Upper lobe of right lung (tissue), 1 donor: ENCODE measurements around the gene GRHPR. TPM values are rescaled to one million over a fixed set of nuclear protein-coding genes. Genes with fewer than 3 reads are reported as not detected.

Source experiments
- ATAC-seq: fragments of 200-7000 bp; cut with Tn5 transposase; one replicate; pipeline ENCODE4 v1.9.1; 2020; ENCODE audit warnings: mild to moderate bottlenecking, moderate library complexity
- DNase-seq: peaks from one replicate; pipeline ENCODE4 v3.0.0-alpha.2; 2020
- H3K27ac ChIP-seq: fragments of 200-600 bp; one replicate; pipeline ENCODE4 v1.8.0; 2022
- H3K27me3 ChIP-seq: fragments of 200-600 bp; one replicate; pipeline ENCODE4 v1.8.0; 2022; ENCODE audit warnings: mild to moderate bottlenecking
- H3K36me3 ChIP-seq: fragments of 200-600 bp; one replicate; pipeline ENCODE4 v1.8.0; 2022
- H3K4me1 ChIP-seq: fragments of 200-600 bp; one replicate; pipeline ENCODE4 v1.8.0; 2022
- H3K4me3 ChIP-seq: fragments of 200-600 bp; one replicate; pipeline ENCODE4 v1.8.0; 2022; ENCODE audit warnings: mild to moderate bottlenecking
- H3K9me3 ChIP-seq: fragments of 200-600 bp; one replicate; pipeline ENCODE4 v1.8.0; 2022
- intact Hi-C: fragments of 100-400 bp; cut with DNase I; formaldehyde crosslinking; loops from one replicate; pipeline ENCODE4 v1.11.0; 2022
- total RNA-seq: library from RNA; stranded (reverse); fragmentation: NEBNext Ultra II Directional; extraction: Animal tissue kit (Norgen Biotek cat#: 25700); gene quantifications from one replicate; pipeline ENCODE4 v1.2.1, GENCODE V29; 2021
- TF ChIP-seq, protein P1 (sequence below): fragments of 200-600 bp; IDR thresholded peaks from one replicate; pipeline ENCODE4 v1.8.0; 2022; ENCODE audit warnings: antibody characterized with exemption
- donor health status: DM: no; HTN: yes; CAD: no; lungs with severe emphysema.

GRHPR gene
- total RNA-seq, 1 donor from 2014 or later, result 65.0 TPM

DNA sequence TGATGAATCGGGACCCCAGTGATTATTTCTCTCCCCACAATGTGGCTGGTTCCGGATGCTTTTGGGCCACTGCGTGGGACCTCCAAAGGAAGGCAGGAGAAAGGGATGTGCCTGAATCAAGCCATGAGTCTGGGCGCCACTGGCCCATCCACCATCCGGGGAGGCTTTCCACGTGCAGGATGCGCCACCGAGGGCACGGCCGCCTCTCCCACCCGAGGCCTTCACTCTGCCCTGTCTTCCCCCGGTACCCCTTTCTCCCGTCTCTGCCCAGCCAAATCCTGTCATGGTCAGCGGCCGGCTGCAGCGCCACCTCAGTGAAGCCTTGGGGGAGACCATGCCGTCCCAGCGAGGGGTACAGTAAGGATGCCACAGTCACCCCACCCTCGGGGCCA is 43.9 kb upstream of the GRHPR start:
- H3K4me1 ChIP-seq, result no peaks in the 10 kb centered on the region
- no peaks in the 10 kb centered on the region for H3K36me3 ChIP-seq
- no peak overlapping the region for H3K4me3 ChIP-seq
- H3K9me3 ChIP-seq, result no peaks in the 10 kb centered on the region
- ATAC-seq (no peak), DNase-seq (no peak)
- intact Hi-C loops, result no loop called here
- H3K27me3 ChIP-seq, result no peaks in the 10 kb centered on the region
- no peak overlapping the region for H3K27ac ChIP-seq
- TF ChIP-seq, protein P1, sequence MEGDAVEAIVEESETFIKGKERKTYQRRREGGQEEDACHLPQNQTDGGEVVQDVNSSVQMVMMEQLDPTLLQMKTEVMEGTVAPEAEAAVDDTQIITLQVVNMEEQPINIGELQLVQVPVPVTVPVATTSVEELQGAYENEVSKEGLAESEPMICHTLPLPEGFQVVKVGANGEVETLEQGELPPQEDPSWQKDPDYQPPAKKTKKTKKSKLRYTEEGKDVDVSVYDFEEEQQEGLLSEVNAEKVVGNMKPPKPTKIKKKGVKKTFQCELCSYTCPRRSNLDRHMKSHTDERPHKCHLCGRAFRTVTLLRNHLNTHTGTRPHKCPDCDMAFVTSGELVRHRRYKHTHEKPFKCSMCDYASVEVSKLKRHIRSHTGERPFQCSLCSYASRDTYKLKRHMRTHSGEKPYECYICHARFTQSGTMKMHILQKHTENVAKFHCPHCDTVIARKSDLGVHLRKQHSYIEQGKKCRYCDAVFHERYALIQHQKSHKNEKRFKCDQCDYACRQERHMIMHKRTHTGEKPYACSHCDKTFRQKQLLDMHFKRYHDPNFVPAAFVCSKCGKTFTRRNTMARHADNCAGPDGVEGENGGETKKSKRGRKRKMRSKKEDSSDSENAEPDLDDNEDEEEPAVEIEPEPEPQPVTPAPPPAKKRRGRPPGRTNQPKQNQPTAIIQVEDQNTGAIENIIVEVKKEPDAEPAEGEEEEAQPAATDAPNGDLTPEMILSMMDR, result no peak

DNA sequence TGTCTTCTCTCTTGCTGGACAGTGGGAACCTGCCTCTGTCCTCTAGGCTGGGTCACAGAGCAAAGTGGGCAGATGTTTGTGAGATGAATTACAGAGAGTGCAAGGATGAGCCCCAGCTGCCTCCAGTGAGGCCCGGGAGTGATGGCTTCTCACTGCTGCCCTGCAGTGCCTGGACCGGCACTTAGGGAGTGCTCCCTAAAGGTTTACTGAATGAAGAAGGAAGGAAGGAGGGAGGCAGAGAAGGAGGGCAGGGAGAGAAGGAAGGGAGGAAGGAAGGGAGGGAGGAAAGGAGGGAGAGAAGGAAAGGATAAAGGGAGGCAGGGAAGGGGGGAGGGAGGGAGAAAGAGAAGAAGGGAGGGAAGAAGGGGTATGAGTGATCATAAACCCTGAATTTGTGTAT is 42.7 kb upstream of the GRHPR start:
- H3K9me3 ChIP-seq, result no peaks in the 10 kb centered on the region
- intact Hi-C loops, result no loop called here
- ATAC-seq, result no peak

DNA sequence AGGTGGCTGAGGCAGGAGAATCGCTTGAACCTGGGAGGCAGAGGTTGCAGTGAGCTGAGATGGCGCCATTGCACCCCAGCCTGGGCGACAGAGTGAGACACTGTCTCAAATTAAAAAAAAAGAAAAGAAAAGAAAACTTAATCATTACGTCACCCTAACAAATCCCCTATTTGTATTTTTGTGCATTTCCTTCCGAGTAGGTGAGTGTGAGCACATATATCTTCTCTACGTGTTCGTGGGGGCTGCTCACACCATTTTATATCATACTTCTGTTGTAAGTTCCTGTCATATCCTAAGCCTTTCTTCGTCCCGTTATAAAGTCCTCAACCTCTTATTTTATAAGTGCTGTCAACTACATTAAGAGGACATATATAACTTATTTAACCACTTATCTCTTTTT is 41.9 kb upstream of the GRHPR start:
- Histone ChIP-seq H3K27me3 (no peaks in the 10 kb centered on the region), H3K4me3 (no peak overlapping the region), H3K27ac (no peak overlapping the region), H3K36me3 (no peaks in the 10 kb centered on the region), H3K4me1 (no peaks in the 10 kb centered on the region), H3K9me3 (no peaks in the 10 kb centered on the region)
- intact Hi-C loops, result no loop called here
- no peak for DNase-seq
- no peak for ATAC-seq
- TF ChIP-seq, protein P1, result no peak

More for the DNA sequence above, 42.7 kb upstream of the GRHPR start:
- Histone ChIP-seq H3K4me3 (no peak overlapping the region), H3K27ac (no peak overlapping the region), H3K27me3 (no peaks in the 10 kb centered on the region), H3K36me3 (no peaks in the 10 kb centered on the region), H3K4me1 (no peaks in the 10 kb centered on the region)
- TF ChIP-seq, protein P1, result no peak
- no peak for DNase-seq

DNA sequence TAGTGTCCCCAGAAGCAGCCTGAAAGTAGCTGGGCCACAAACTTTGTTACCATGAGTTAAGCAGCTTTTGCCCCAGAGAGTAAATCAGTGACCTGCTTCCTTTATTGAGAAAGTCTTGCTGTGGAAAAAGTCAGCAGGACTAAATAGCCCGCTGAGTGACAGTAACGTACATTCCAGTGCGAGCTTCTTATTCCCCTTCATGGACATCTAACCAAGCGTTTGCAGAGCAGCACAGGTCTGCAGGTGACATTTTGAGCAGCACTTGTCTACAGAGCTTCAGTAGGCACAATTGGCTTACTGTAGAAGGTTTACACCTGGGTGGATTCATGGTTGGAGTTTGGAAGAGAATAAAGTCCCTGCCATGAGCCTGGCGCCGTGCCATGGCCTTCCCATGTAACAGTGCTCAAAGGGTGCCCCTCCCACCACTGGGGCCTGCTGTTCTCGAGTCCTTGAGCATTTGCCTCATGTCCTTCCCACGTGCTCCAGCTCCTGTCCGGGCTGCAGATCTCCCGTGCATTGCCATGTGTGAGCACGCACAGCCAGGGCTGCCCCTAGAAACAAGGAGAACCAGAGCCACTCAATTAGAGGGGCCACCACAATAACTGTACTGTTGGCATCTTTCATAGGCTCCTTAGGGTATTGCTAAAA is 41.3 kb upstream of the GRHPR start:
- no peaks in the 10 kb centered on the region for H3K9me3 ChIP-seq
- no peaks in the 10 kb centered on the region for H3K27me3 ChIP-seq
- H3K27ac ChIP-seq, result no peak overlapping the region
- DNase-seq, result no peak
- ATAC-seq, result no peak
- H3K4me3 ChIP-seq, result no peak overlapping the region
- no peaks in the 10 kb centered on the region for H3K36me3 ChIP-seq
- intact Hi-C loops, result no loop called here
- H3K4me1 ChIP-seq, result no peaks in the 10 kb centered on the region
- TF ChIP-seq, protein P1, result no peak

DNA sequence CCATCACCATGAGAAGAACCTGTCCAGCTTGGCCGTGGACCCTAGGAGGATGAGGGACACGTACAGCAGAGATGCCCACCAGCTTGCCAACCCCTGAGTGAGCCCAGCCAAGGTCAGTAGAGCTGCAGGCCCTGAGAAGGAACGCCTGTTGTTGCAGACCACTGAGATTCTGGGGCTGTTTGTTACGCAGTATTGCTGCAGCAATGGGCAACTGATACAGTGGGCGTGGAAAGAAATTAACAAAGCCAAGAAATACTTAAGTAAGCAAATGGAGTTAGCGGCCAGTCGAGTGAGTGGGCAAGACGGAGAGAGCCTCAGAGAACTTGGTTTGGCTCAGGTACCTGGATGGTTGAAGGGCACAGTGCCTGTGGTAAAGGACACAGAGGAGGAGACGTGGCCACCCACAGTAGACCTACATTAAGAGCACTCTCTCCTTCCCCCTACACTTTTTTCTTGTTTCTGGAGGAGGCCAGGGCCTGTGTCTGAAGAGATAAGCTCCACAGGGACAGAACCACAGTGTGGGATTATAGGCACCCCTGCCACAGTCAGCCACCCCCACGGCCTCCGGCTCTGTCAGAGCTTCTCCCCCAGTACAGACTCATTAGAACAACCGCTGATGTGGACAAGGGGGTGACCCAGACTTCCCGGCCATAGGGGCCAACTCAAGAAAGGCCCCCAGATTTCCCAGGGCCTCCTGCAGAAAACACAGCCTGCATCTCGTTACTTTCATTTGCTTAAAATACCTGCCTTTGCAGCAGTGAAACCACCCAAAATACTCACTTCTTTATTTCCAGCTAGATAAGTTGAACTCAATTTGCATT is 40.1 kb upstream of the GRHPR start:
- ATAC-seq, result no peak
- DNase-seq, result no peak
- intact Hi-C loops, result no loop called here
- H3K27ac ChIP-seq, result no peak overlapping the region
- TF ChIP-seq, protein P1, result no peak
- no peak overlapping the region for H3K4me3 ChIP-seq
- no peaks in the 10 kb centered on the region for H3K4me1 ChIP-seq
- no peaks in the 10 kb centered on the region for H3K27me3 ChIP-seq
- no peaks in the 10 kb centered on the region for H3K9me3 ChIP-seq
- H3K36me3 ChIP-seq, result no peaks in the 10 kb centered on the region
